PC-9 (cell line): ENCODE measurements around the gene OMG. TPM values are rescaled to one million over a fixed set of nuclear protein-coding genes. Genes with fewer than 3 reads are reported as not detected.

ENCODE experiments used
- BruUV-seq: library from RNA; stranded (reverse); fragments of 400-500 nt; replicated peaks from 2 replicates; lab custom pipeline; 2021; lab: Mats Ljungman, UMichigan
- CTCF ChIA-PET: fragments of 300-600 bp; sonication (Branson Sonifier 250); formaldehyde crosslinking; loops from one replicate; lab custom pipeline; 2022; ENCODE audit warnings: antibody characterized with exemption; lab: Charles Lee
- POLR2A ChIA-PET: fragments of 300-600 bp; sonication (Branson Sonifier 250); formaldehyde crosslinking; loops from one replicate; lab custom pipeline; 2022; ENCODE audit warnings: antibody characterized with exemption; ENCODE audit not compliant: unreplicated experiment; lab: Charles Lee
- DNase-seq, 2 experiments: peaks; one replicate each; pipeline versions ENCODE4 v3.0.0 to v3.0.0-alpha.2; 2015 to 2022; ENCODE audit warnings: mixed read lengths in 1 of 2
- H2AFZ ChIP-seq: fragments of 200-600 bp; sonication (generic); 2 replicates; pipeline ENCODE4 v1.8.1; 2017; ENCODE audit warnings: antibody characterized with exemption
- H3F3A ChIP-seq: fragments of 200-600 bp; sonication (generic); 2 replicates; pipeline ENCODE4 v1.8.1; 2017; ENCODE audit warnings: antibody characterized with exemption, mild to moderate bottlenecking, low read depth; ENCODE audit not compliant: insufficient read depth
- H3K27ac ChIP-seq: fragments of 200-600 bp; sonication (generic); 2 replicates; pipeline ENCODE4 v1.6.1; 2016; ENCODE audit warnings: mixed run types
- H3K27me3 ChIP-seq: fragments of 200-600 bp; sonication (generic); 2 replicates; pipeline ENCODE4 v1.6.1; 2016; ENCODE audit warnings: low read depth, mixed run types; ENCODE audit not compliant: insufficient read depth
- H3K36me3 ChIP-seq: fragments of 200-600 bp; sonication (generic); 2 replicates; pipeline ENCODE4 v1.6.1; 2016; ENCODE audit warnings: low read depth, mixed run types
- H3K4me1 ChIP-seq: fragments of 200-600 bp; sonication (generic); replicated peaks from 2 replicates; pipeline ENCODE4 v1.6.1; 2016; ENCODE audit warnings: mixed run types; ENCODE audit not compliant: insufficient read depth
- H3K4me2 ChIP-seq: fragments of 200-600 bp; sonication (generic); 2 replicates; pipeline ENCODE4 v1.6.1; 2017; ENCODE audit warnings: mixed run types
- H3K4me3 ChIP-seq: fragments of 200-600 bp; sonication (generic); 2 replicates; pipeline ENCODE4 v1.6.1; 2016; ENCODE audit warnings: mixed run types
- H3K79me2 ChIP-seq: fragments of 200-600 bp; sonication (generic); 2 replicates; pipeline ENCODE4 v1.6.1; 2017; ENCODE audit warnings: low read depth, mixed run types
- H3K9me2 ChIP-seq: fragments of 200-600 bp; sonication (generic); 2 replicates; pipeline ENCODE4 v1.8.1; 2017; ENCODE audit warnings: mild to moderate bottlenecking; ENCODE audit not compliant: insufficient read depth
- H3K9me3 ChIP-seq: fragments of 200-600 bp; sonication (generic); 2 replicates; pipeline ENCODE4 v1.8.1; 2016; ENCODE audit warnings: low read depth; ENCODE audit not compliant: insufficient read depth
- H4K20me1 ChIP-seq: fragments of 200-600 bp; sonication (generic); 2 replicates; pipeline ENCODE4 v1.8.1; 2017; ENCODE audit not compliant: insufficient read depth
- EZH2 ChIP-seq: fragments of 200-600 bp; sonication (generic); IDR thresholded peaks from 2 replicates; pipeline ENCODE4 v1.8.0; 2017; ENCODE audit warnings: antibody characterized with exemption, low read depth
- intact Hi-C: fragments of 100-400 bp; cut with micrococcal nuclease; formaldehyde crosslinking; loops from one replicate; pipeline ENCODE4 v1.10.0; 2022; ENCODE audit not compliant: unreplicated experiment
- total RNA-seq: library from RNA; stranded (reverse); gene quantifications from 2 replicates; pipeline ENCODE4 v1.2.3, GENCODE V29; 2021
- TF ChIP-seq, protein P1 (sequence below): fragments of 200-600 bp; sonication (generic); conservative IDR thresholded peaks from 2 replicates; pipeline ENCODE4 v1.6.1; 2017; ENCODE audit warnings: mixed run types, antibody characterized with exemption, mild to moderate bottlenecking, moderate library complexity

OMG gene
- total RNA-seq, 1 experiment from 2014 or later = not detected

DNA sequence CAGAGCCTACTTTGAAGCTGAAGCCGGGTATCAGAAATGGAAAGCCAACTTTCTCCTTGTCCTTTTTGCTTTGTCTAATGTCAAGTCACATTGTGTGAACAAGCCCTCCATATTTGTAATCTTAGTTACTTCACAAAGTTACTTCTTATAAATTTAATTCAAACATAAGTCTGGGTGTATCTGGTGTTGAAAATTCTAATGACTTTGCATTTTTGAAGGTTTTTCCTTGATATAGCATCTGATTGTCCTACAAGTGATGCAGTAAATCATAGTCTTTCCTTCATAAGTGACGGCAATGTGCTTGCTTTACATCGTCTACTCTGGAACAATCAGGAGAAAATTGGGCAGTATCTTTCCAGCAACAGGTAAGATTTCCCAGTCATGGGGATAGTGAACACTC, 36.9 kb downstream of the OMG start:
- Histone ChIP-seq H3K9me2 (no peaks in the 10 kb centered on the region), H3F3A (no peaks in the 10 kb centered on the region), H3K27ac (no peak overlapping the region), H3K4me1 (no peaks in the 10 kb centered on the region), H3K27me3 (no peaks in the 10 kb centered on the region), H3K4me2 (no peak overlapping the region), H3K79me2 (no peaks in the 10 kb centered on the region), H3K9me3 (no peaks in the 10 kb centered on the region), H3K36me3 (peaks cover 13% of the 10 kb centered on the region), H3K4me3 (no peak overlapping the region), H2AFZ (no peak overlapping the region), H4K20me1 (no peaks in the 10 kb centered on the region)
- intact Hi-C loops = no loop called here
- TF ChIP-seq, protein P1, sequence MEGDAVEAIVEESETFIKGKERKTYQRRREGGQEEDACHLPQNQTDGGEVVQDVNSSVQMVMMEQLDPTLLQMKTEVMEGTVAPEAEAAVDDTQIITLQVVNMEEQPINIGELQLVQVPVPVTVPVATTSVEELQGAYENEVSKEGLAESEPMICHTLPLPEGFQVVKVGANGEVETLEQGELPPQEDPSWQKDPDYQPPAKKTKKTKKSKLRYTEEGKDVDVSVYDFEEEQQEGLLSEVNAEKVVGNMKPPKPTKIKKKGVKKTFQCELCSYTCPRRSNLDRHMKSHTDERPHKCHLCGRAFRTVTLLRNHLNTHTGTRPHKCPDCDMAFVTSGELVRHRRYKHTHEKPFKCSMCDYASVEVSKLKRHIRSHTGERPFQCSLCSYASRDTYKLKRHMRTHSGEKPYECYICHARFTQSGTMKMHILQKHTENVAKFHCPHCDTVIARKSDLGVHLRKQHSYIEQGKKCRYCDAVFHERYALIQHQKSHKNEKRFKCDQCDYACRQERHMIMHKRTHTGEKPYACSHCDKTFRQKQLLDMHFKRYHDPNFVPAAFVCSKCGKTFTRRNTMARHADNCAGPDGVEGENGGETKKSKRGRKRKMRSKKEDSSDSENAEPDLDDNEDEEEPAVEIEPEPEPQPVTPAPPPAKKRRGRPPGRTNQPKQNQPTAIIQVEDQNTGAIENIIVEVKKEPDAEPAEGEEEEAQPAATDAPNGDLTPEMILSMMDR = no peak
- no peak for TF ChIP-seq EZH2
- no TSS peak for BruUV-seq
- no peak for DNase-seq
- ChIA-PET CTCF (no interaction called here), POLR2A (no interaction called here)

DNA sequence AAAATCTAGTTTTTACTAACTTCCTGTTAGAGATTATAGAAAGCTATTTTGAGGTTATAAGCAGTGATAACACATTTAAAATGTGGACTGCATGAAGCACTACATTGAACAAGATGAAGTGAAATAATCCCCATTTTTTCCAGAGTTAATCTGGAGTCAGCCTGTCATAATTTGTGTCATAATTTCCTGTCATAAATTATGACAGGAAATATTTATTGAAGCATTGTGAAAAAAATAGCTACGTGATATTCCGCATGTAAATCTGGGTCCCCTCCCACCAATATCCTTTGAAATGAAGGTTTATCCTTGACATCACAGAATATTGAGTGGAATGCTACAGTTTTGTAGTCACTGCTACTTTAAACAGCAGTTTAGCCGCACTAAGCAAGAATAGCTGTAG, 40.1 kb downstream of the OMG start:
- ChIA-PET POLR2A (interaction anchor here (0.6 kb wide), 1 partner anchor 21 kb away, joined by 11 read pairs; no protein-coding TSS in a partner anchor), CTCF (interaction anchor here (0.6 kb wide), 1 partner anchor 87 kb away, joined by 3 read pairs; no protein-coding TSS in a partner anchor)
- H3K79me2 ChIP-seq = no peaks in the 10 kb centered on the region

DNA sequence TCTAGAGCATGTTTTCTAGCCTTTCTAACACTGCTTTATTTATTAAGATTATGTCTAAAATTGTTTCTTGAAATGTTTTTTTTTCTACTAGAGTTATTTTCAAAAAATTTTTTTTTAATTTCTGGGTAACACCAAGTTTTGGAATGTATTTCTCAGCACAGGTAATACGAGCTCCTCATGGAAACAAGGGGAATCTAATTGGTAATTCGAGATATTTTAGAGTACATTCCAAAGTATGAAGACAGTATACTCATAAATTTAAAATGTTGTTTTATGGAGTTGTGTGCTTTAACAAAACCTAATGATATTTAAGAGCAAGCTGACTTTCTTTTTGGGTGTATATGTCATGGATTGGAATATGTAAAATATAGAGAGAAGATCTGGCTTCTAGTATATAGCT, 42.4 kb downstream of the OMG start:
- no peaks in the 10 kb centered on the region; the same call in 1 of the 2 replicates for H3K9me2 ChIP-seq
- ChIA-PET CTCF (no interaction called here), POLR2A (no interaction called here)
- no peaks in the 10 kb centered on the region for H4K20me1 ChIP-seq
- H3K9me3 ChIP-seq = no peaks in the 10 kb centered on the region
- no peak overlapping the region for H3K27ac ChIP-seq
- no peak overlapping the region for H2AFZ ChIP-seq
- H3F3A ChIP-seq = peaks cover 6% of the 10 kb centered on the region
- H3K79me2 ChIP-seq = no peaks in the 10 kb centered on the region
- H3K4me3 ChIP-seq = no peak overlapping the region
- H3K4me1 ChIP-seq = no peaks in the 10 kb centered on the region
- DNase-seq = no peak
- no peaks in the 10 kb centered on the region for H3K27me3 ChIP-seq
- H3K4me2 ChIP-seq = no peak overlapping the region
- H3K36me3 ChIP-seq = peaks cover 12% of the 10 kb centered on the region; the same call in 1 of the 2 replicates
- no peak for TF ChIP-seq EZH2
- intact Hi-C loops = no loop called here
- BruUV-seq = no TSS peak

More for the DNA sequence above, 40.1 kb downstream of the OMG start:
- Histone ChIP-seq H3K4me1 (no peaks in the 10 kb centered on the region), H3K4me3 (no peak overlapping the region), H3K27ac (no peak overlapping the region), H3K9me3 (no peaks in the 10 kb centered on the region), H2AFZ (no peak overlapping the region), H3F3A (peaks cover 6% of the 10 kb centered on the region), H3K4me2 (no peak overlapping the region), H3K36me3 (peaks cover 14% of the 10 kb centered on the region), H3K9me2 (no peaks in the 10 kb centered on the region; the same call in 1 of the 2 replicates), H3K27me3 (no peaks in the 10 kb centered on the region), H4K20me1 (no peaks in the 10 kb centered on the region)
- no TSS peak for BruUV-seq
- DNase-seq = no peak
- no peak for TF ChIP-seq EZH2
- TF ChIP-seq, protein P1 = no peak
- intact Hi-C loops = no loop called here

DNA sequence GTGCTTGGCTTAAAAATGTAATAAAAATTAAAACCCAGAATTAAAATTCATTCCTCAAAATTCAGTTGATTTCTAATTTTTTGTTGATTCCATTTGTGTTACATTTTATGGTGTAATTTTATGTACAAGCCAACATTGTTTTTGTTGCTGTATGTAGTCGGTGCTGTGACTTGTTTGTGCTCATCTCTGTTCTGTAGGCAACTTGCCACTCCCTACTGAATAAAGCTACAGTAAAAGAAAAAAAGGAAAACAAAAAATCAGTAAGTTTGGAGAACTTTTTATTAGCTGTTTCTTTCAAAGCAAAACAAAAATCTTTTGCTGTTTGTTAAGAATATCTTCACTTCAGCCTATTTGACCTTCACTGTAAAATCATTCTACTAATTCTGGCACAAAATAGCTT, 44.3 kb downstream of the OMG start:
- CTCF ChIA-PET = no interaction called here

More for the DNA sequence above, 44.3 kb downstream of the OMG start:
- Histone ChIP-seq H3K27ac (no peak overlapping the region), H2AFZ (no peak overlapping the region), H3K9me2 (no peaks in the 10 kb centered on the region; the same call in 1 of the 2 replicates), H3K4me1 (peaks cover 15% of the 10 kb centered on the region; the same call in 1 of the 2 replicates), H3K9me3 (no peaks in the 10 kb centered on the region), H4K20me1 (no peaks in the 10 kb centered on the region), H3F3A (peaks cover 16% of the 10 kb centered on the region), H3K27me3 (no peaks in the 10 kb centered on the region), H3K4me3 (no peak overlapping the region), H3K79me2 (no peaks in the 10 kb centered on the region), H3K4me2 (no peak overlapping the region), H3K36me3 (peaks cover 13% of the 10 kb centered on the region; the same call in 1 of the 2 replicates)
- TF ChIP-seq, protein P1 = no peak
- no peak for TF ChIP-seq EZH2
- DNase-seq = no peak
- POLR2A ChIA-PET = no interaction called here
- BruUV-seq = no TSS peak
- intact Hi-C loops = no loop called here
